NT2/D1 (cell line): Measurements from ENCODE around the gene UQCRC2.

Experiments
- YY1 ChIP-seq: IDR thresholded peaks from 2 replicates; pipeline ENCODE4 v1.6.1; 2011; ENCODE audit not compliant: insufficient read length, insufficient read depth
- ZNF274 ChIP-seq: IDR thresholded peaks from 2 replicates; pipeline ENCODE4 v1.6.1; 2011; ENCODE audit warnings: mild to moderate bottlenecking, low read depth, low read length

- TF ChIP-seq YY1 (no peak), ZNF274 (no peak)
Measured at GRCh38 chr16:22016927-22017326, 63.8 kb downstream of the UQCRC2 start.
